HG03025 (cell line): ENCODE measurements around the gene CHAD.

Experiments
- ATAC-seq: cut with Tn5 transposase; IDR thresholded peaks from one replicate; pipeline ENCODE4 v1.9.1; 2021; ENCODE audit warnings: mild to moderate bottlenecking, moderate library complexity; ENCODE audit not compliant: unreplicated experiment, low FRiP score

The CHAD gene, protein sequence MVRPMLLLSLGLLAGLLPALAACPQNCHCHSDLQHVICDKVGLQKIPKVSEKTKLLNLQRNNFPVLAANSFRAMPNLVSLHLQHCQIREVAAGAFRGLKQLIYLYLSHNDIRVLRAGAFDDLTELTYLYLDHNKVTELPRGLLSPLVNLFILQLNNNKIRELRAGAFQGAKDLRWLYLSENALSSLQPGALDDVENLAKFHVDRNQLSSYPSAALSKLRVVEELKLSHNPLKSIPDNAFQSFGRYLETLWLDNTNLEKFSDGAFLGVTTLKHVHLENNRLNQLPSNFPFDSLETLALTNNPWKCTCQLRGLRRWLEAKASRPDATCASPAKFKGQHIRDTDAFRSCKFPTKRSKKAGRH

DNA sequence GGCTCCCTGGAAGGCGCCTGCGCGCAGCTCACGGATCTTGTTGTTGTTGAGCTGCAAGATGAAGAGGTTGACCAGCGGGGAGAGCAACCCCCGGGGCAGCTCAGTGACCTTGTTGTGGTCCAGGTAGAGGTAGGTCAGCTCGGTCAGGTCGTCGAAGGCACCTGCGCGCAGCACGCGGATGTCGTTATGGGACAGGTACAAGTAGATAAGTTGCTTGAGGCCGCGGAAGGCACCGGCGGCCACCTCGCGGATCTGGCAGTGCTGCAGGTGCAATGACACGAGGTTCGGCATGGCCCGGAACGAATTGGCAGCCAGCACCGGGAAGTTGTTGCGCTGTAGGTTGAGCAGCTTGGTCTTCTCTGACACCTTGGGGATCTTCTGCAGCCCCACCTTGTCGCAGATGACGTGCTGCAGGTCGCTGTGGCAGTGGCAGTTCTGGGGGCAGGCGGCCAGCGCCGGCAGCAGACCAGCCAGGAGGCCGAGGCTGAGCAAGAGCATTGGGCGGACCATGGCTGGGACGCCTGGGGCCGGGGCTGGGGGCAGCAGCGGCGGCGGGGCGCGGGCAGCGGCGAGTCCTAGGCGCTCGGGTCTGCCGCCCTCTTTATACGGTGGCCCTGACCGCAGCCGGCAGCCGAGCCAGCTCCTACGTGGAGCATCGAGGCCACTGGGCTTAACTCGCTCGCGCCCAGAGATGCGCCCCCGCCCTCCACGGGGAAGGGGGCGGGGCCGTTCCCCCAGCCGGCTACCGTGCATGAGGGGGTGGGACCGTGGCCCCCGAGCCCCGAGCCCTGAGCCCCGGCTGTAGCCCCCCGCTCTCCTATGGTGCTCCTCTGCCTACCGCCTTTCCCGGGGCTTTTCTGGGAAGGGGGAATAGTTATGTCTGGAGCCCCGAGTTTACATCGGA lies at the start of gene CHAD:
TSS of gene CHAD (minus strand) at position 577 of the 904 bp plus-strand sequence. CDS start at position 510, 67 bp downstream.
- ATAC-seq = no peak

DNA sequence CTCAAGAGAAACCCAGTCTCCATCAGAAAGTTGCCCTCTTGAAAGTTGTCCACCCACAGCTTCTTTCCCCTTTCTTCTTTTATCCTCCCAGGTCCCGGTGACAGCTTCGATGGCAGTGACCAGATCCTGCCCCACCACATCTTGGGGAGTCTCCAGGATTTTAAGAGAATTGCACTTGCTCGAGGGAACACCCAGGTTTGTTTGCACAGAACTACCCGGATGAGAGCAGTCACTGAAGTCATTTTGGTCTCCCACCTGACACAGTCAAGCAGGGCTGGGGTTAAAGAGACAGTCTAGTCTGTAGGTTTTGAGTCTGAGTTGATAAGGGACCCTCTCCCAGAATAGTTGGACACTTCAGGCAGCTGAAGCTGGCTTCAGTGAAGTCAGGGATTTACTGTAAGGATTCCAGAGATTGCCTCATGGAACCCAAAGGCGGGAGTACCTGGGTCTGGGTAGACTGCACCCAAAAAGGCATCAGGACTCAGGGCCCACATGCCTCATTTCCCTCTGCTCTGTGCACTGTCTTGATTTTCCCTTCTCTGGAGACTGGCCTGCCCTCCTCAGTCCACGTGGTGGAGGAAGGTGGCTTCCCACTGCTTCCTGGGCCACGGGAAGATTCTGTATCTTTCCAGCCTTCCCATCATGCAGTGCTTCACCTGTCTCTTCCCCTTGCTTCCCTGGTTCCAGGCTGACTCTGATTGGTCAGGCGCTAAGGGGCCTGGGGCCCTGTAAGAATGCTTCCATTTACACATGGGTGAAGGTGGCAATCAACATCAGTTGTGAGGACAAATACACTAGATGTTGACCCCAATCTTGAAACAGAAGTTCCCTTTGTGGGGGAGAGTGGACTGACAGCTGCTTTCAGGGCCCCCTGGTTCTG lies 49.1 kb upstream of the CHAD start:
- no peak for ATAC-seq

DNA sequence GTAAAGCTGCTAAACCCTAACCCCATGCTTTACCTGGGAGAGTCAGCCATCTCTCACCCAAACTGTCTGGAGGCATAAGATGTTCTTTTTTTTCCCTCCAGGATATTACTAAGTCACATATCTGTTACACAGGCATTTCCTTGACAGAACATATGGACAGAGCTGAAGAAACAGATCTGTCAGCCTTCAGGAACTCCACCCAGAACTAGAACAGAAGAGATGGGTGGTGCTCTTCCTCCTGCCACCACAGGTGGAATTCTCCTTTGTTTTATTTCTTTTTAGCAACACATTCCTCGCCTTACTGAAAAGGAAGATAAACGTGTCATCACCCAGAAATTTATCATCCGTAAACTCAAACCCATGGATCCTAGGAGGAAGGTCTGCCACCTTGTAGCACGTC lies 48.3 kb upstream of the CHAD start:
- no peak for ATAC-seq

DNA sequence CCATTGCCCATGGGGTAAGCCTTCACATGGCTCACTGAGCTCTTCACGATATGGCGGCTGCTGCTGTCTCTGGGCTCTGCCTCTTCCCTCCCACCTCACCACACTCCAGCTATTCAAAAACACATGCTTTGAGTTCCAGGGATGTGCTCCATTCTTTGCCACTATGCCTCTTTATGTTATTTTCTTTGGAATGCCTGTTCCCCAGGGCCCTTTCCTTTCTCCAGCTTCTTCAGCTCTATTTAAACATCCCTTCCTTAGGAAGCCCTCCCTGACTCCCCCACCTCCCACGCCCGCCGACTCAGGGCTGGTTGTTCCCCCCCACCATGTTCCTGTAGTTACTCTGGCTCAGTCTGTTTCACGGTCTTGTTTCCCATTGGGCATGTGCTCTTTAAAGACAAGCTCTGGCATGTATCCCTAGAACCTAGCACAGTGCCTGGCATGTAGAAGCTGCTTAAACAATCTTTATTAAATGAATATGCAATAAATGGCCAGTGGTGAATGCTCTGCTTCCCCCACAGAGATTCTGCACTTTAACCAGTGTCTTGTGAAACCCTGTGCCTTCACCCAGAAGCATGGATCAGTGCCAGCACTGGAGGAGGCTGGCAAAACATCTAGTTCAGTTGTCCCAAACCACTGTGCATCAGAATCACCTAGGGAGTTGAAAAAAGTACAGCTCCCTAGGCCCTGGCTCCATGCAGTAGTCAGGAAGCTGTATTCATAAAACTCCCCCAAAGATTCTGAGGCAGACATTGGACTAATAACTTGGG lies 46.4 kb upstream of the CHAD start:
- ATAC-seq = no peak

- ATAC-seq = no peak
Observed at GRCh38 chr17:50514388-50514787, 45.7 kb upstream of the CHAD start.

DNA sequence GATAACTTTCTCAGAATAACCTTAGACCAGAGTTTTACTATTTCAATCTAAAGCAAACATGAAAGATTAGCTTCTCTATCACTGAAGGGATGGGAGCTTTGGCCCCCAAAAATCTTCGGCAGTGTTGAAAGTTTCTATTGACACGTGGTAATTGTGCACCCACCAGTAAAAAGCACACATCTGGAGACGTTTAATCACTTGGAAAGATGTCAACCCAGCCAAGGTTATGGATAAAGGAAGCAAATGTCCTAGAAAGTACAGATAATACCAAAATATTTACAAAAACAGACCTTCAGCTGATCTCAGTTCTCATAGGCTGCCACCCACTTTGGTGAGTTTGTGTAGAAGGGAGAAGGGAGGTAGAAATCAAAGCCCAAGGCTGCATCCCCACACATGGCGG lies 44.8 kb upstream of the CHAD start:
- ATAC-seq = no peak

GRCh38 chr17:50511058-50511457 lies 42.4 kb upstream of the CHAD start:
- no peak for ATAC-seq

DNA sequence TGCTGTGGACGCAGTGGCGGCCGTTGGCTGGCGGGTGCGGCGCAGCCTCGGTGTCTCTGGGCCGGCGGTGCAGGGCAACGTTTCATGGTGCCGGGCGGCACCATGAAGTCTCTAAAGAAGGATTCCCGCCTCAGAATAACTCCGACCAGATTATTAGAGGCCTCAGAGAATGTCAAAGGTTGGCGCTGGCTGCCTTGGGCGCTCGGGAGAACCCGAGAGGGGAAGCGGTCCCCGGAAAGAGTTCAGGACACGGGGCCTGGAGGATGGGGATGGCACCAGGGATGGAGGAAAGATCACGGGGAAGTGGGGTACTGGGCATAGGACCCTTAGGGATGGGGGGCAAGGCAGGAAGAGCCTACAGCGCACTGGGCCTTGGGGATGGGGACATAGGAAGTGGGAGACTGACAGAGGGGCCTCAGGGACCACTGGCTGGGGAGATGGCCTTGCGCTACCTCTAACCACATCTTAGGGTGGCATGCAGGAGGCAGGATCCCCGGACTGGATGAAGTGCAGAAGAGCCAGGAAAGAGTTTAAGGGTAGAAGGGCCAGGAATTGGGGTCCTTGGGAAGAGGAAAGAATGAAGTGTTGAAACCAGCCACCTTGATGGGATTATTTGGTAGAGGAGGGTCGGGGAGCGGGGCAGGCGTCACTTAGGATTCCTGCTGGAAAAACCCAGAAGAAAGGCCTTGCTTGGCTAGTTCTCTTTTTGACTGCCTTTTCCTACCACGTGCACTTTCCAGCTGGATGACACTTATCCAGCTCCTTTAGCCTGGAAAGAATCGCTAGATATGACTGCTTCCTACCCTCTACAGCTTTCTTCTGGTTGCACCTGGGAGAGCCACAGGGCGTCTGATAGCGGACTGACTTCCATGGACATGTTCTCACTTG lies 40.1 kb upstream of the CHAD start:
- ATAC-seq = no peak

GRCh38 chr17:50507871-50508572 lies 39.3 kb upstream of the CHAD start, which contains the start of gene MYCBPAP:
TSS of gene MYCBPAP (plus strand) at chr17:50508439. CDS start at chr17:50508675, 236 bp downstream.
- no peak for ATAC-seq

GRCh38 chr17:50506298-50506697 lies 37.6 kb upstream of the CHAD start:
- no peak for ATAC-seq

DNA sequence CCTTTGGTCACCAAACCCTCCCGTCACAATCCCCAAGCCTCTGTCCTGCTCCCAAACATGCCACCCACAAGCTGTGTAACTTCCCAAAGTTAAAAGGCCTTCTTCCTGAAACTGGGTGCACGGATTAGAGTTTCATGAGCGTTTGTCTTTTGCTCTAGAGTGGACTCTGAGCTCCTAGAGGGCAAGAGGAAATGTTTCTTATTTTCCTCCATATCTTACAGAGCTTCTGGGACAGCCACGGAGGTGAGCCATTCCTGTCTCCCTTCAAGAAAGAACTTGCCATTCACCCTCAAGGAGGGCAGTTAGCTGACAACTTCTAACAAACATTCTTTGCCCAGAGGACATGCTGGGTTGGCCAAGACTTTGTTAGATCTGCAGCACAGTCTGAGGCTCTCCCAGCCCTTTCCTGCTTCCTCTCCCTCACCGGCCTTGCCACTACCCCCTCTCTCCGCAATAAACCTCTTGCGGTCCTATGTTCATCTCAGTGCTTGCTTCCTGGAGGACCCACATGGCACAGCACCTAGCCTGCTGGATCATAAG lies 37.0 kb upstream of the CHAD start:
- no peak for ATAC-seq

GRCh38 chr17:50502301-50502990 lies 33.8 kb upstream of the CHAD start:
- no peak for ATAC-seq

DNA sequence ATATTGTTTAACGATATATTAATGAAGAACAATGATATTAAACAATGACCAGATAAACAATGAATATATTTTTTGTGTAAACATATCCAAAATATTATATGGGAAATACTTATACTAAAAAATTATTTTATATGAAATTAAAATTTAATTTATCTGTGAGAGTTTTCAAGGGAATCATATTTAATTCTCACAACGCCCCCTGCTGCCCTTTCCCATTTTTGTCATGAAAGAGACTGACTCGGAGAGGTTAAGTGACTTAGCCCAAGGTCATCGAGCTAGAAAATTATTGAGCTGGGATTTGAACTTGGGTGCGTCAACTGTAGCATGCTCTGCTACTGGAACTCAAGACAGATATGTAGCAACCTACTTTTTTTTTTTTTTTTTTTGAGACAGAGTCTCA lies 32.4 kb upstream of the CHAD start:
- no peak for ATAC-seq

- no peak for ATAC-seq
Observed at GRCh38 chr17:50499721-50500120, 31.0 kb upstream of the CHAD start.

DNA sequence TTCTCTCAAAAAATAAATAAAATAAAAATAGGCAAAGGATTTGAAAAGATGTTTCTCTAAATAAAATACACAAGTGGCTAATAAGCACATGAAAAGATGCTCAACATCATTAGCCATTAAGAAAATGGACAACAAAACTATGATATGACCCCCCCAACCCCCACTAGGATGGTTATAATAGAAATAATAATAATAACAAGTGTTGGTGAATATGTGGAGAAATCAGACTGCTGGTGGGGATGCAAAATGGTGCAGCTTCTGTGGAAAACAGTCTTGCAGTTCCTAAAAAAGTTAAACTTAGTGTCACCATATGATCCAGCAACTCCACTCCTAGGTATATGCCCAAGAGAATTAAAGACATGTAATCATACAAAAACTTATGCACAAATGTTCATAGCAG lies 30.6 kb upstream of the CHAD start:
- no peak for ATAC-seq

GRCh38 chr17:50498021-50498874 lies 29.6 kb upstream of the CHAD start:
- no peak for ATAC-seq
